SK-N-SH treated with all-trans-retinoic acid at 6 μM for 48 hours (cell line): ENCODE results near the gene MYO16.

Experiments
- ATAC-seq: fragments of 200-7000 bp; cut with Tn5 transposase; 3 replicates; pipeline ENCODE4 v1.9.1; 2020; ENCODE audit warnings: mild to moderate bottlenecking, moderate library complexity
- ARNTL ChIP-seq: fragments of 450-650 bp; formaldehyde crosslinking; IDR thresholded peaks from 2 replicates; pipeline ENCODE4 v1.5.0; 2020; ENCODE audit warnings: low read depth, mild to moderate bottlenecking, moderate library complexity, borderline replicate concordance
- BACH2 ChIP-seq: fragments of 250-450 bp; sonication (Bioruptor Pico); IDR thresholded peaks from 2 replicates; pipeline ENCODE4 v1.9.0; 2021; ENCODE audit warnings: mild to moderate bottlenecking, borderline replicate concordance
- CREB5 ChIP-seq: fragments of 250-450 bp; sonication (Bioruptor Pico); IDR thresholded peaks from 2 replicates; pipeline ENCODE4 v1.5.1; 2020; ENCODE audit warnings: low read depth, mild to moderate bottlenecking, moderate library complexity
- CSDC2 ChIP-seq: fragments of 250-450 bp; sonication (Bioruptor Pico); IDR thresholded peaks from 2 replicates; pipeline ENCODE4 v1.5.0; 2020; ENCODE audit warnings: mild to moderate bottlenecking, moderate library complexity
- CSRNP3 ChIP-seq: fragments of 250-450 bp; sonication (Bioruptor Pico); IDR thresholded peaks from 2 replicates; pipeline ENCODE4 v1.5.1; 2021; ENCODE audit warnings: mild to moderate bottlenecking, moderate library complexity
- ESRRG ChIP-seq: fragments of 250-450 bp; sonication (Bioruptor Pico); IDR thresholded peaks from 2 replicates; pipeline ENCODE4 v1.6.1; 2021; ENCODE audit warnings: mild to moderate bottlenecking
- GLIS3 ChIP-seq: fragments of 250-450 bp; sonication (Bioruptor Pico); IDR thresholded peaks from 2 replicates; pipeline ENCODE4 v1.5.0; 2020; ENCODE audit warnings: mild to moderate bottlenecking, moderate library complexity
- ISL1 ChIP-seq: fragments of 250-450 bp; sonication (Bioruptor Pico); IDR thresholded peaks from 2 replicates; pipeline ENCODE4 v2.1.2; 2022; ENCODE audit warnings: mild to moderate bottlenecking, moderate library complexity
- OSR1 ChIP-seq: fragments of 250-450 bp; sonication (Bioruptor Pico); IDR thresholded peaks from 2 replicates; pipeline ENCODE4 v1.8.0; 2022; ENCODE audit warnings: moderate library complexity, mild to moderate bottlenecking, inconsistent platforms
- PATZ1 ChIP-seq: fragments of 250-450 bp; sonication (Bioruptor Pico); IDR thresholded peaks from 2 replicates; pipeline ENCODE4 v1.8.0; 2020; ENCODE audit warnings: mild to moderate bottlenecking, moderate library complexity, borderline replicate concordance
- RARB ChIP-seq: fragments of 250-450 bp; sonication (Bioruptor Pico); IDR thresholded peaks from 2 replicates; pipeline ENCODE4 v1.8.0; 2021; ENCODE audit warnings: mild to moderate bottlenecking, moderate library complexity
- SNAI2 ChIP-seq: fragments of 250-450 bp; sonication (Bioruptor Pico); IDR thresholded peaks from 2 replicates; pipeline ENCODE4 v1.5.0; 2020; ENCODE audit warnings: mild to moderate bottlenecking, moderate library complexity
- TCF4 ChIP-seq: fragments of 250-450 bp; sonication (Bioruptor Pico); IDR thresholded peaks from 2 replicates; pipeline ENCODE4 v1.8.0; 2021; ENCODE audit warnings: mild to moderate bottlenecking, moderate library complexity, borderline replicate concordance
- TOX ChIP-seq: fragments of 250-450 bp; sonication (Bioruptor Pico); IDR thresholded peaks from 2 replicates; pipeline ENCODE4 v1.8.0; 2021; ENCODE audit warnings: mild to moderate bottlenecking, moderate library complexity, borderline replicate concordance
- TSHZ2 ChIP-seq: fragments of 250-450 bp; sonication (Bioruptor Pico); IDR thresholded peaks from 2 replicates; pipeline ENCODE4 v1.5.0; 2020; ENCODE audit warnings: mild to moderate bottlenecking, moderate library complexity
- ZC3H10 ChIP-seq: fragments of 250-450 bp; sonication (Bioruptor Pico); IDR thresholded peaks from 2 replicates; pipeline ENCODE4 v1.5.1; 2021; ENCODE audit warnings: mild to moderate bottlenecking, moderate library complexity
- ZFP3 ChIP-seq: fragments of 250-450 bp; sonication (Bioruptor Pico); IDR thresholded peaks from 2 replicates; pipeline ENCODE4 v1.5.0; 2020; ENCODE audit warnings: mild to moderate bottlenecking, moderate library complexity
- ZFP30 ChIP-seq: fragments of 450-650 bp; formaldehyde crosslinking; IDR thresholded peaks from 2 replicates; pipeline ENCODE4 v1.5.0; 2022; ENCODE audit warnings: mild to moderate bottlenecking, moderate library complexity
- ZNF565 ChIP-seq: fragments of 450-650 bp; formaldehyde crosslinking; conservative IDR thresholded peaks from 2 replicates; pipeline ENCODE4 v1.5.0; 2020; ENCODE audit warnings: low read depth, mild to moderate bottlenecking, moderate library complexity
- ZNF70 ChIP-seq: fragments of 450-650 bp; formaldehyde crosslinking; IDR thresholded peaks from 2 replicates; pipeline ENCODE4 v1.5.0; 2020; ENCODE audit warnings: mild to moderate bottlenecking, moderate library complexity
- ZNF8 ChIP-seq: fragments of 450-650 bp; formaldehyde crosslinking; IDR thresholded peaks from 2 replicates; pipeline ENCODE4 v1.5.0; 2020; ENCODE audit warnings: mild to moderate bottlenecking, moderate library complexity

Gene MYO16

GRCh38 chr13:108830916-108831315 is 201.5 kb downstream of the MYO16 start:
- no peak for ATAC-seq
- no peak for TF ChIP-seq CSRNP3 (CRISPR knock-in tag)
- TF ChIP-seq ISL1 = no peak
- TF ChIP-seq ZC3H10 = no peak
- no peak for TF ChIP-seq RARB (CRISPR knock-in tag)
- no peak for TF ChIP-seq BACH2 (CRISPR knock-in tag)

GRCh38 chr13:108833531-108833930 is 204.1 kb downstream of the MYO16 start:
- ATAC-seq = no peak
- TF ChIP-seq ZNF8 (CRISPR knock-in tag) (no peak), GLIS3 (CRISPR knock-in tag) (no peak), ZC3H10 (no peak), ZFP3 (CRISPR knock-in tag) (no peak), TCF4 (no peak)

- no peak for ATAC-seq
- TF ChIP-seq ARNTL (CRISPR knock-in tag) = no peak
- no peak for TF ChIP-seq ZNF565
- no peak for TF ChIP-seq OSR1 (CRISPR knock-in tag)
- TF ChIP-seq PATZ1 (CRISPR knock-in tag) = no peak
Observed at GRCh38 chr13:108834193-108834592, 204.8 kb downstream of the MYO16 start.

GRCh38 chr13:108835083-108835482 is 205.7 kb downstream of the MYO16 start:
- TF ChIP-seq TCF4 (no peak), ZC3H10 (no peak), RARB (CRISPR knock-in tag) (no peak), PATZ1 (CRISPR knock-in tag) (no peak), OSR1 (CRISPR knock-in tag) (no peak), CSRNP3 (CRISPR knock-in tag) (no peak), SNAI2 (CRISPR knock-in tag) (no peak), ZFP30 (CRISPR knock-in tag) (no peak), CREB5 (CRISPR knock-in tag) (no peak), ZFP3 (CRISPR knock-in tag) (no peak), ARNTL (CRISPR knock-in tag) (no peak), BACH2 (CRISPR knock-in tag) (no peak), TOX (CRISPR knock-in tag) (no peak), ZNF70 (CRISPR knock-in tag) (no peak), CSDC2 (CRISPR knock-in tag) (no peak), TSHZ2 (CRISPR knock-in tag) (no peak), ESRRG (CRISPR knock-in tag) (no peak), ZNF8 (CRISPR knock-in tag) (no peak)
- no peak for ATAC-seq
